OCI-LY1 (cell line): ENCODE results near the gene PARP15.

Source experiments
- H2AFZ ChIP-seq: fragments of 200-600 bp; sonication (generic), shearing (Covaris generic); 2 replicates; pipeline ENCODE4 v1.6.0; 2014; ENCODE audit warnings: antibody characterized with exemption, mild to moderate bottlenecking, low read length
- H3F3A ChIP-seq: fragments of 200-600 bp; sonication (generic), shearing (Covaris generic); 2 replicates; pipeline ENCODE4 v1.6.0; 2014; ENCODE audit warnings: mild to moderate bottlenecking, antibody characterized with exemption, low read length, moderate library complexity; ENCODE audit not compliant: insufficient read depth
- H3K27ac ChIP-seq: fragments of 200-600 bp; sonication (generic); 2 replicates; pipeline ENCODE4 v1.5.1; 2014; ENCODE audit warnings: low read length, mixed run types, mild to moderate bottlenecking, low read depth; ENCODE audit not compliant: poor library complexity, severe bottlenecking
- H3K27me3 ChIP-seq: fragments of 200-600 bp; sonication (generic); 2 replicates; pipeline ENCODE4 v1.6.0; 2014; ENCODE audit warnings: antibody characterized with exemption, mild to moderate bottlenecking, low read length, moderate library complexity; ENCODE audit not compliant: insufficient read depth
- H3K36me3 ChIP-seq: fragments of 200-600 bp; sonication (generic); 2 replicates; pipeline ENCODE4 v1.6.1; 2014; ENCODE audit warnings: mild to moderate bottlenecking, antibody characterized with exemption, low read length, moderate library complexity, mixed read lengths; ENCODE audit not compliant: insufficient read depth
- H3K4me1 ChIP-seq: fragments of 200-600 bp; sonication (generic); 2 replicates; pipeline ENCODE4 v1.5.1; 2014; ENCODE audit warnings: mild to moderate bottlenecking, low read length, moderate library complexity; ENCODE audit not compliant: insufficient read depth, severe bottlenecking
- H3K4me2 ChIP-seq: fragments of 200-600 bp; sonication (generic), shearing (Covaris generic); 2 replicates; pipeline ENCODE4 v1.6.1; 2014; ENCODE audit warnings: low read length
- H3K4me3 ChIP-seq: fragments of 200-600 bp; sonication (generic); 2 replicates; pipeline ENCODE4 v1.5.1; 2014; ENCODE audit warnings: low read length, low read depth, mild to moderate bottlenecking, mixed read lengths; ENCODE audit not compliant: poor library complexity, severe bottlenecking
- H3K79me2 ChIP-seq: fragments of 200-600 bp; shearing (Covaris generic); 2 replicates; pipeline ENCODE4 v1.6.1; 2016; ENCODE audit warnings: mixed run types, low read length, mixed read lengths; ENCODE audit not compliant: insufficient read depth
- H3K9ac ChIP-seq: fragments of 200-600 bp; sonication (generic), shearing (Covaris generic); 2 replicates; pipeline ENCODE4 v1.6.1; 2014; ENCODE audit warnings: mild to moderate bottlenecking, low read length, mixed read lengths
- H3K9me2 ChIP-seq: fragments of 200-600 bp; sonication (generic), shearing (Covaris generic); 2 replicates; pipeline ENCODE4 v1.6.1; 2014; ENCODE audit warnings: low read depth, mild to moderate bottlenecking, low read length, mixed read lengths
- H3K9me3 ChIP-seq: fragments of 200-600 bp; shearing (Covaris generic); 2 replicates; pipeline ENCODE4 v1.6.1; 2014; ENCODE audit warnings: low read length, mixed read lengths
- H4K20me1 ChIP-seq: fragments of 200-600 bp; sonication (generic), shearing (Covaris generic); 2 replicates; pipeline ENCODE4 v1.6.0; 2016; ENCODE audit warnings: mild to moderate bottlenecking, low read length; ENCODE audit not compliant: insufficient read depth
- CTCF ChIP-seq: fragments of 200-600 bp; sonication (generic), shearing (Covaris generic); IDR thresholded peaks from 2 replicates; pipeline ENCODE4 v1.5.1; 2017; ENCODE audit warnings: mild to moderate bottlenecking, antibody characterized with exemption, low read length, moderate library complexity, mixed read lengths
- EZH2 ChIP-seq: fragments of 200-600 bp; sonication (generic), shearing (Covaris generic); IDR thresholded peaks from 2 replicates; pipeline ENCODE4 v1.8.0; 2017; ENCODE audit warnings: borderline replicate concordance, mixed run types, mild to moderate bottlenecking, antibody characterized with exemption, low read length, moderate library complexity, mixed read lengths

PARP15 gene

DNA sequence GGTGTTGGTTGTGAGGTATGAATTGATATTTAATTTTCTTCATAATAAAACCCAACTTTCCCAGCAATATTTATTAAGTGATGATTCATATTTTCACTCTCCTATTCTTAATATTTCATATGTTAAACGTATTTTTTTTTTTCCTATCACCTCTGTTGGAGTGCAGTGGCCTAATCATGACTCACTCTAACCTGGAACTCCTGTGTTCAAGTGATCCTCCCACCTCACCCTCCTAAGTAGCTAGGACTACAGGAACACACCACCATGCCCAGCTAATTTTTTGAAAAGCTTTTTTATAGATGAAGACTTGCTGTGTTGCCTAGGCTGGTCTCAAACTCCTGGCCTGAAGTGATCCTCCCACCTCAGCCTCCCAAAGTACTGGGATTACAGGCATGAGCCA, 8.6 kb downstream of the PARP15 start:
- H3K4me3 ChIP-seq, result no peak overlapping the region
- H4K20me1 ChIP-seq, result no peaks in the 10 kb centered on the region
- no peak overlapping the region for H2AFZ ChIP-seq
- no peaks in the 10 kb centered on the region; the same call in 1 of the 2 replicates for H3K9me2 ChIP-seq
- no peak overlapping the region for H3K4me2 ChIP-seq
- H3F3A ChIP-seq, result no peaks in the 10 kb centered on the region
- H3K9ac ChIP-seq, result no peak overlapping the region
- H3K27ac ChIP-seq, result no peak overlapping the region
- TF ChIP-seq EZH2 (no peak), CTCF (no peak)
- H3K36me3 ChIP-seq, result no peaks in the 10 kb centered on the region
- H3K4me1 ChIP-seq, result peaks cover 12% of the 10 kb centered on the region
- H3K79me2 ChIP-seq, result no peaks in the 10 kb centered on the region
- H3K27me3 ChIP-seq, result no peaks in the 10 kb centered on the region
- peaks cover 23% of the 10 kb centered on the region for H3K9me3 ChIP-seq

DNA sequence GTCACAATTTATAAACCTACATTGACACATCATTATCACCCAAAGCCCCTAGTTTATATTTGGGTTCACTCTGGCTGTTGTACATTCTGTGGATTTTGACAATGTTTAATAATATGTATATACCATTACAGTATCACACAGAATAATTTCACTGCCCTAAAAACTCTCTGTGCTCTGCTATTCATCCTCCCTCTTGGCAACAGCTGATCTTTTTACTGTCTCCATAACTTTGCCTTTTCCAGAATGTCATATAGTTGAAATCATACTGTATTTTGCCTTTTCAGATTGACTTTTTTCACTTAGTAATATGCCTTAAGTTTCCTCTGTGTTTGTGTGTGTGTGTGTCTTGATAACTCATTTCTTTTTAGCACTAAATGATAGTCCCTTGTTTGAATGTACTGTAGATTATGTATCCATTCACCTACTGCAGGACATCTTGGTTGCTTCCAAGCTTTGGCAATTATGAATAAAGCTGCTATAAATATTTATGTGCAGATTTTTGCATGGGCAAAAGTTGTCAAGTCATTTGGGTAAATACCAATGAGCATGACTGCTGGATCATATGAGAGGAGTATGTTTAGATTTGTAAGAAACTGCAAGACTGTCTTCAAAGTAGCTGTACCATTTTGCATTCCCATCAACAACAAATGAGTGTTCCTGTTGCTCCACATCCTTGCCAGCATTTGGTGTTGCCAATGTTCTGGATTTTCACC, 9.5 kb downstream of the PARP15 start:
- no peak overlapping the region for H3K4me2 ChIP-seq
- no peak overlapping the region for H2AFZ ChIP-seq
- no peaks in the 10 kb centered on the region for H3F3A ChIP-seq
- no peak overlapping the region for H3K27ac ChIP-seq
- no peaks in the 10 kb centered on the region for H4K20me1 ChIP-seq
- H3K9me2 ChIP-seq, result no peaks in the 10 kb centered on the region; the same call in 1 of the 2 replicates
- H3K79me2 ChIP-seq, result no peaks in the 10 kb centered on the region
- no peak overlapping the region for H3K9ac ChIP-seq
- H3K4me1 ChIP-seq, result peaks cover 12% of the 10 kb centered on the region
- no peaks in the 10 kb centered on the region for H3K36me3 ChIP-seq
- H3K9me3 ChIP-seq, result peaks cover 15% of the 10 kb centered on the region
- H3K4me3 ChIP-seq, result no peak overlapping the region
- no peak for TF ChIP-seq CTCF
- no peak for TF ChIP-seq EZH2
- H3K27me3 ChIP-seq, result no peaks in the 10 kb centered on the region

DNA sequence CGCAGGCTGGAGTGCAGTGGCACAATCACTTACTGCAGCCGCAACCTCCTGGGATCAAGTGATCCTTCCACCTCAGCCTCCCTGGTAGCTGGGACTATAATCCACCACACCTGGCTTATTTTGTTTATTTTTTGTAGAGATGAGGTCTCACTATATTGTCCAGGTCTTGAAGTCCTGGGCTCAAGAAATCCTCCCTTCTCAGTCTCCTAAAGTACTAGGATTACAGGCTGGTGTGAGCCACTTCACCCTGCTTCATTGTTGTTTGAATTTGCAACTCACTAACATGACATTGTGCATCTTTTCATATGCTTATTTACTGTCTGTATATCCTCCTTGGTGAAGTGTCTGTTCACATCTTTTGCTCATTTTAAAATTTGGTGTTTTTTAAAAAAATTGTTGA, 10.1 kb downstream of the PARP15 start:
- Histone ChIP-seq H3K4me3 (no peak overlapping the region), H3K9me3 (peaks cover 8% of the 10 kb centered on the region), H3K27ac (no peak overlapping the region), H3F3A (no peaks in the 10 kb centered on the region), H3K79me2 (no peaks in the 10 kb centered on the region), H4K20me1 (no peaks in the 10 kb centered on the region), H3K4me2 (no peak overlapping the region), H2AFZ (no peak overlapping the region), H3K27me3 (no peaks in the 10 kb centered on the region), H3K36me3 (no peaks in the 10 kb centered on the region), H3K4me1 (peaks cover 12% of the 10 kb centered on the region), H3K9ac (no peak overlapping the region), H3K9me2 (no peaks in the 10 kb centered on the region; the same call in 1 of the 2 replicates)
- TF ChIP-seq EZH2 (no peak), CTCF (no peak)
